ENCODE measurements around the gene TPR. TPM values are rescaled to one million over a fixed set of nuclear protein-coding genes. Genes with fewer than 3 reads are reported as not detected.

The TPR gene
- total and polyA plus RNA-seq, 2 of the 8 experiments (the other 6 are each of a cell fraction or from before 2014, with no cell fraction given) = 57.1 to 102 TPM

DNA sequence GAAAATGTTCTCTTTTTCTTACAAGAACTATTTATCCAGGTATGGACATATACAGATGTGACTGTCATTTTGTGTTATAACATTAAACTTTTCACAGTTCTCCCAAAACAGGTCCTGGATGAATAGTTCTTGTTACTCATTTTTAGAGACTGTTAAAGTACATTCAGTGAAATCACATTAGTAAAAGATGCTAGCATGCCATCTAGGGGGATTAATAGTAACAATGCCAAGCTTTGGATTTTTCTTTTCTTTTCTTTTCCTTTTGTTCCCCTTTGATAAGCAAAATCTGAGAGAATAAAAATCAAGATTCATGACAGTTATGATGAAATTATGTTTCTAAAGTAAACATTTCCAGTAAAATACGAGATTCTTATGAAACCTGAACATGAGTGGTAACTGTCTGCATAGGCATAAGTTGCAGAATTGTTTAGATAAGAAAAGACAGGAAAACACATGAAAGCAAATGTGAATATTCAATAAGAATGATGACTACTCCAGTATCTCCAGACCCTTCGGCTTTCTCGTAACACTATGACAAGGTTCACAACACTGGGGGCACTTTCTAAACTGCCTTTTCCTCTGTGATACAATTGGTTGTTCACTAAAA is 77.5 kb downstream of the TPR start (continued):
- TF ChIP-seq, protein P1, sequence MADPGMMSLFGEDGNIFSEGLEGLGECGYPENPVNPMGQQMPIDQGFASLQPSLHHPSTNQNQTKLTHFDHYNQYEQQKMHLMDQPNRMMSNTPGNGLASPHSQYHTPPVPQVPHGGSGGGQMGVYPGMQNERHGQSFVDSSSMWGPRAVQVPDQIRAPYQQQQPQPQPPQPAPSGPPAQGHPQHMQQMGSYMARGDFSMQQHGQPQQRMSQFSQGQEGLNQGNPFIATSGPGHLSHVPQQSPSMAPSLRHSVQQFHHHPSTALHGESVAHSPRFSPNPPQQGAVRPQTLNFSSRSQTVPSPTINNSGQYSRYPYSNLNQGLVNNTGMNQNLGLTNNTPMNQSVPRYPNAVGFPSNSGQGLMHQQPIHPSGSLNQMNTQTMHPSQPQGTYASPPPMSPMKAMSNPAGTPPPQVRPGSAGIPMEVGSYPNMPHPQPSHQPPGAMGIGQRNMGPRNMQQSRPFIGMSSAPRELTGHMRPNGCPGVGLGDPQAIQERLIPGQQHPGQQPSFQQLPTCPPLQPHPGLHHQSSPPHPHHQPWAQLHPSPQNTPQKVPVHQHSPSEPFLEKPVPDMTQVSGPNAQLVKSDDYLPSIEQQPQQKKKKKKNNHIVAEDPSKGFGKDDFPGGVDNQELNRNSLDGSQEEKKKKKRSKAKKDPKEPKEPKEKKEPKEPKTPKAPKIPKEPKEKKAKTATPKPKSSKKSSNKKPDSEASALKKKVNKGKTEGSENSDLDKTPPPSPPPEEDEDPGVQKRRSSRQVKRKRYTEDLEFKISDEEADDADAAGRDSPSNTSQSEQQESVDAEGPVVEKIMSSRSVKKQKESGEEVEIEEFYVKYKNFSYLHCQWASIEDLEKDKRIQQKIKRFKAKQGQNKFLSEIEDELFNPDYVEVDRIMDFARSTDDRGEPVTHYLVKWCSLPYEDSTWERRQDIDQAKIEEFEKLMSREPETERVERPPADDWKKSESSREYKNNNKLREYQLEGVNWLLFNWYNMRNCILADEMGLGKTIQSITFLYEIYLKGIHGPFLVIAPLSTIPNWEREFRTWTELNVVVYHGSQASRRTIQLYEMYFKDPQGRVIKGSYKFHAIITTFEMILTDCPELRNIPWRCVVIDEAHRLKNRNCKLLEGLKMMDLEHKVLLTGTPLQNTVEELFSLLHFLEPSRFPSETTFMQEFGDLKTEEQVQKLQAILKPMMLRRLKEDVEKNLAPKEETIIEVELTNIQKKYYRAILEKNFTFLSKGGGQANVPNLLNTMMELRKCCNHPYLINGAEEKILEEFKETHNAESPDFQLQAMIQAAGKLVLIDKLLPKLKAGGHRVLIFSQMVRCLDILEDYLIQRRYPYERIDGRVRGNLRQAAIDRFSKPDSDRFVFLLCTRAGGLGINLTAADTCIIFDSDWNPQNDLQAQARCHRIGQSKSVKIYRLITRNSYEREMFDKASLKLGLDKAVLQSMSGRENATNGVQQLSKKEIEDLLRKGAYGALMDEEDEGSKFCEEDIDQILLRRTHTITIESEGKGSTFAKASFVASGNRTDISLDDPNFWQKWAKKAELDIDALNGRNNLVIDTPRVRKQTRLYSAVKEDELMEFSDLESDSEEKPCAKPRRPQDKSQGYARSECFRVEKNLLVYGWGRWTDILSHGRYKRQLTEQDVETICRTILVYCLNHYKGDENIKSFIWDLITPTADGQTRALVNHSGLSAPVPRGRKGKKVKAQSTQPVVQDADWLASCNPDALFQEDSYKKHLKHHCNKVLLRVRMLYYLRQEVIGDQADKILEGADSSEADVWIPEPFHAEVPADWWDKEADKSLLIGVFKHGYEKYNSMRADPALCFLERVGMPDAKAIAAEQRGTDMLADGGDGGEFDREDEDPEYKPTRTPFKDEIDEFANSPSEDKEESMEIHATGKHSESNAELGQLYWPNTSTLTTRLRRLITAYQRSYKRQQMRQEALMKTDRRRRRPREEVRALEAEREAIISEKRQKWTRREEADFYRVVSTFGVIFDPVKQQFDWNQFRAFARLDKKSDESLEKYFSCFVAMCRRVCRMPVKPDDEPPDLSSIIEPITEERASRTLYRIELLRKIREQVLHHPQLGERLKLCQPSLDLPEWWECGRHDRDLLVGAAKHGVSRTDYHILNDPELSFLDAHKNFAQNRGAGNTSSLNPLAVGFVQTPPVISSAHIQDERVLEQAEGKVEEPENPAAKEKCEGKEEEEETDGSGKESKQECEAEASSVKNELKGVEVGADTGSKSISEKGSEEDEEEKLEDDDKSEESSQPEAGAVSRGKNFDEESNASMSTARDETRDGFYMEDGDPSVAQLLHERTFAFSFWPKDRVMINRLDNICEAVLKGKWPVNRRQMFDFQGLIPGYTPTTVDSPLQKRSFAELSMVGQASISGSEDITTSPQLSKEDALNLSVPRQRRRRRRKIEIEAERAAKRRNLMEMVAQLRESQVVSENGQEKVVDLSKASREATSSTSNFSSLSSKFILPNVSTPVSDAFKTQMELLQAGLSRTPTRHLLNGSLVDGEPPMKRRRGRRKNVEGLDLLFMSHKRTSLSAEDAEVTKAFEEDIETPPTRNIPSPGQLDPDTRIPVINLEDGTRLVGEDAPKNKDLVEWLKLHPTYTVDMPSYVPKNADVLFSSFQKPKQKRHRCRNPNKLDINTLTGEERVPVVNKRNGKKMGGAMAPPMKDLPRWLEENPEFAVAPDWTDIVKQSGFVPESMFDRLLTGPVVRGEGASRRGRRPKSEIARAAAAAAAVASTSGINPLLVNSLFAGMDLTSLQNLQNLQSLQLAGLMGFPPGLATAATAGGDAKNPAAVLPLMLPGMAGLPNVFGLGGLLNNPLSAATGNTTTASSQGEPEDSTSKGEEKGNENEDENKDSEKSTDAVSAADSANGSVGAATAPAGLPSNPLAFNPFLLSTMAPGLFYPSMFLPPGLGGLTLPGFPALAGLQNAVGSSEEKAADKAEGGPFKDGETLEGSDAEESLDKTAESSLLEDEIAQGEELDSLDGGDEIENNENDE (IDR thresholded peaks at IDR 0.05; ENCODE audit: insufficient replicate concordance, low read length) = no peak
- TF ChIP-seq ASH2L (IDR thresholded peaks at IDR 0.05; ENCODE audit: low read length) = no peak
- no peak for TF ChIP-seq TAF7 (optimal IDR thresholded peaks at IDR 0.05; ENCODE audit: borderline replicate concordance, low read depth, low read length)
- TF ChIP-seq, protein P2, sequence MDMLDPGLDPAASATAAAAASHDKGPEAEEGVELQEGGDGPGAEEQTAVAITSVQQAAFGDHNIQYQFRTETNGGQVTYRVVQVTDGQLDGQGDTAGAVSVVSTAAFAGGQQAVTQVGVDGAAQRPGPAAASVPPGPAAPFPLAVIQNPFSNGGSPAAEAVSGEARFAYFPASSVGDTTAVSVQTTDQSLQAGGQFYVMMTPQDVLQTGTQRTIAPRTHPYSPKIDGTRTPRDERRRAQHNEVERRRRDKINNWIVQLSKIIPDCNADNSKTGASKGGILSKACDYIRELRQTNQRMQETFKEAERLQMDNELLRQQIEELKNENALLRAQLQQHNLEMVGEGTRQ (IDR thresholded peaks at IDR 0.05; ENCODE audit: low read length) = no peak
- TF ChIP-seq PHF8 (conservative IDR thresholded peaks at IDR 0.05; ENCODE audit: low read depth, low read length) = no peak
- TF ChIP-seq, protein P3, sequence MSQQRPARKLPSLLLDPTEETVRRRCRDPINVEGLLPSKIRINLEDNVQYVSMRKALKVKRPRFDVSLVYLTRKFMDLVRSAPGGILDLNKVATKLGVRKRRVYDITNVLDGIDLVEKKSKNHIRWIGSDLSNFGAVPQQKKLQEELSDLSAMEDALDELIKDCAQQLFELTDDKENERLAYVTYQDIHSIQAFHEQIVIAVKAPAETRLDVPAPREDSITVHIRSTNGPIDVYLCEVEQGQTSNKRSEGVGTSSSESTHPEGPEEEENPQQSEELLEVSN (IDR thresholded peaks at IDR 0.05) = no peak
- TF ChIP-seq SP4 (IDR thresholded peaks at IDR 0.05; ENCODE audit: low read length) = no peak
- TF ChIP-seq CBX8 (IDR thresholded peaks at IDR 0.05; ENCODE audit: borderline replicate concordance, low read depth, low read length) = no peak
- no peak for TF ChIP-seq SP2 (IDR thresholded peaks at IDR 0.05; ENCODE audit: low read length)
- no peak for TF ChIP-seq TAF1 (IDR thresholded peaks at IDR 0.05; ENCODE audit: low read depth, low read length)
